OCI-LY7 (cell line): Measurements from ENCODE around the gene SLC1A7. TPM values are rescaled to one million over a fixed set of nuclear protein-coding genes. Genes with fewer than 3 reads are reported as not detected.

Experiments
- BruUV-seq: library from RNA; stranded (reverse); fragments of 400-500 nt; replicated peaks from 2 replicates; lab custom pipeline; 2021; lab: Mats Ljungman, UMichigan
- CTCF ChIA-PET: fragments of 300-600 bp; sonication (Branson Sonifier 250); formaldehyde crosslinking; loops from one replicate; lab custom pipeline; 2022; ENCODE audit warnings: antibody characterized with exemption; ENCODE audit not compliant: unreplicated experiment; lab: Charles Lee
- POLR2A ChIA-PET: fragments of 300-600 bp; sonication (Branson Sonifier 250); formaldehyde crosslinking; loops from one replicate; lab custom pipeline; 2022; ENCODE audit warnings: antibody characterized with exemption; lab: Charles Lee
- DNase-seq: peaks from one replicate; pipeline ENCODE4 v3.0.0-alpha.2; 2015; ENCODE audit warnings: low spot score
- H2AFZ ChIP-seq: fragments of 200-600 bp; sonication (generic), shearing (Covaris generic); 2 replicates; pipeline ENCODE4 v1.6.1; 2014; ENCODE audit warnings: mild to moderate bottlenecking, antibody characterized with exemption, low read length, moderate library complexity
- H3K27ac ChIP-seq: fragments of 200-600 bp; sonication (generic); 2 replicates; pipeline ENCODE4 v1.5.1; 2014; ENCODE audit warnings: mixed run types, low read depth, mild to moderate bottlenecking, moderate library complexity, low read length, inconsistent platforms; ENCODE audit not compliant: poor library complexity, severe bottlenecking
- H3K36me3 ChIP-seq: fragments of 200-600 bp; sonication (generic); 2 replicates; pipeline ENCODE4 v1.6.1; 2014; ENCODE audit warnings: mild to moderate bottlenecking, antibody characterized with exemption, low read length, moderate library complexity, mixed read lengths; ENCODE audit not compliant: insufficient read depth
- H3K4me1 ChIP-seq: fragments of 200-600 bp; sonication (generic); 2 replicates; pipeline ENCODE4 v1.5.1; 2014; ENCODE audit warnings: mild to moderate bottlenecking, low read length; ENCODE audit not compliant: insufficient read depth, poor library complexity, severe bottlenecking
- H3K4me2 ChIP-seq: fragments of 200-600 bp; sonication (generic); 2 replicates; pipeline ENCODE4 v1.6.1; 2014; ENCODE audit warnings: mild to moderate bottlenecking, low read length
- H3K4me3 ChIP-seq: fragments of 200-600 bp; sonication (generic); 2 replicates; pipeline ENCODE4 v1.5.1; 2014; ENCODE audit warnings: mild to moderate bottlenecking, low read depth, low read length; ENCODE audit not compliant: poor library complexity, severe bottlenecking
- H3K79me2 ChIP-seq: fragments of 200-600 bp; sonication (generic); 2 replicates; pipeline ENCODE4 v1.6.1; 2016; ENCODE audit warnings: low read depth, mild to moderate bottlenecking, low read length, moderate library complexity, mixed read lengths; ENCODE audit not compliant: insufficient read depth
- H3K9me2 ChIP-seq: fragments of 200-600 bp; sonication (generic); 2 replicates; pipeline ENCODE4 v1.6.1; 2016; ENCODE audit warnings: mild to moderate bottlenecking, low read length, mixed read lengths; ENCODE audit not compliant: insufficient read depth
- H3K9me3 ChIP-seq: fragments of 200-600 bp; sonication (generic); 2 replicates; pipeline ENCODE4 v1.6.1; 2014; ENCODE audit warnings: mild to moderate bottlenecking, mixed run types, low read length, mixed read lengths
- H4K20me1 ChIP-seq: fragments of 200-600 bp; sonication (generic); 2 replicates; pipeline ENCODE4 v1.6.1; 2014; ENCODE audit warnings: mild to moderate bottlenecking, antibody characterized with exemption, low read length, moderate library complexity, mixed read lengths; ENCODE audit not compliant: insufficient read depth
- CTCF ChIP-seq: fragments of 200-600 bp; sonication (generic); conservative IDR thresholded peaks from 2 replicates; pipeline ENCODE4 v1.5.1; 2014; ENCODE audit warnings: mild to moderate bottlenecking, antibody characterized with exemption, low read length, moderate library complexity, mixed read lengths
- EZH2phosphoT487 ChIP-seq: fragments of 200-600 bp; sonication (generic); IDR thresholded peaks from 2 replicates; pipeline ENCODE4 v1.6.1; 2018; ENCODE audit warnings: low read depth, borderline replicate concordance, mild to moderate bottlenecking, mixed run types, antibody characterized with exemption, low read length, moderate library complexity, mixed read lengths
- intact Hi-C: fragments of 100-400 bp; cut with micrococcal nuclease; formaldehyde crosslinking; loops from one replicate; pipeline ENCODE4 v1.10.0; 2022; ENCODE audit not compliant: unreplicated experiment
- total RNA-seq, 2 experiments: library from RNA; depleted of rRNA in 1 of 2; stranded (reverse); fragments of >200 nt in 1 of 2; shearing (Covaris generic) in 1 of 2; gene quantifications; 2 replicates each; pipeline ENCODE4 v1.2.3, GENCODE V29; 2014 to 2022

The SLC1A7 gene
- total RNA-seq, 2 experiments from 2014 or later = not detected

DNA sequence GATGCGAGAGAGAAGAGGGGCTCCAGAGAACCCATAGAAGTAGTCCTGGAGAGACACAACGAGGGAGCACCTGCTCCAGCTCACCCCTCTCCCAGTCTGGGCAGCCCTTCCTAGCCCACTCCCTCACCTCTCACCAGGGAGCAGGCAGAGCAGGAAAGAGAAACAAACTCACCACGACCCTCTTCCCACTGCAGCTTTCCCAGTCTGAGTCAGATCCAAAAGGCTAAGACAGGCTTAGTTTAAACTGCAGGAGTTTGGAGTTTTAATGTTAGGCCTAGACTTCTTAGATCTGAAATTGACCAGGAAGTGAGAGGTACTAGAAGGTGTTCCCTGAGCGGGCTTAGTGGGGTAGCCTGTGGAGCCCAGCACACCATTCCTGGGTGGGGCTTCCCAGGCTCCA, 29.6 kb downstream of the SLC1A7 start:
- Histone ChIP-seq H3K36me3 (no peaks in the 10 kb centered on the region), H3K9me2 (no peaks in the 10 kb centered on the region), H2AFZ (no peak overlapping the region), H3K9me3 (no peaks in the 10 kb centered on the region), H3K4me1 (no peaks in the 10 kb centered on the region), H4K20me1 (no peaks in the 10 kb centered on the region), H3K27ac (no peak overlapping the region), H3K4me2 (no peak overlapping the region), H3K4me3 (no peak overlapping the region), H3K79me2 (no peaks in the 10 kb centered on the region)
- TF ChIP-seq EZH2phosphoT487 = no peak
- no peak for TF ChIP-seq CTCF
- ChIA-PET CTCF (interaction anchor here (0.5 kb wide), 1 partner anchor 560 kb away, joined by 4 read pairs; no protein-coding TSS in a partner anchor), POLR2A (no interaction called here)
- no TSS peak for BruUV-seq
- intact Hi-C loops = no loop called here
- DNase-seq = no peak

DNA sequence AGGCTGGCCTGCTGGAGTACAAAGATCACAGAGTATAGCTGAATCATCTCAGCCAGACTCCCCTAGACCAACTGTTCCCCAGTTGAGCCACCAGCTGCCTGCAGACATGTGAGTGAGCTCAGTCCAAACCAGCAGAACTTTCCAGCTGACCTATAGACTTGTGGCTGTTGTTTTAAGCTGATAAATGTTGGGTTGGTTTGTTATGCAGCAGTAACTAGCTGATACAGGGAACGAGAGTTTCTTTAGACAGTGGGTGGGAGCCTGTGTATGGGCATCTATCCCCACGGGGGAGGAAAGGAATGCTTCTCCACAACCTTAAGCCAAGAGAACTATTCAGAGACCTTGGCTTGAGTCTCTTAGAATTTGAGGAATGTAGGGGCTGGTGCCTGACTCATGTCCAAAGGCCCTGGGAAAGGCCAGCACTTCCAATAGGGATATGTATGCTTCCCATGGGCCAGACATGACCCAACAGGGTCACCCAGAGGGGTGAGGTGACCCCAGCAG, 30.1 kb downstream of the SLC1A7 start:
- ChIA-PET POLR2A (interaction anchor here (0.5 to 0.6 kb wide), 2 partner anchors 62 to 1040 kb away, joined by 3 read pairs; no protein-coding TSS in a partner anchor), CTCF (no interaction called here)
- TF ChIP-seq CTCF (no peak), EZH2phosphoT487 (no peak)
- no peak for DNase-seq
- no TSS peak for BruUV-seq
- Histone ChIP-seq H2AFZ (no peak overlapping the region), H3K9me3 (no peaks in the 10 kb centered on the region), H3K4me3 (no peak overlapping the region), H3K4me2 (no peak overlapping the region), H3K36me3 (no peaks in the 10 kb centered on the region), H3K27ac (no peak overlapping the region), H3K9me2 (no peaks in the 10 kb centered on the region), H4K20me1 (no peaks in the 10 kb centered on the region), H3K79me2 (no peaks in the 10 kb centered on the region), H3K4me1 (no peaks in the 10 kb centered on the region)
- intact Hi-C loops = no loop called here

- no peak for DNase-seq
- H3K79me2 ChIP-seq = no peaks in the 10 kb centered on the region
- H3K4me3 ChIP-seq = no peak overlapping the region
- H3K36me3 ChIP-seq = no peaks in the 10 kb centered on the region
- BruUV-seq = no TSS peak
- ChIA-PET POLR2A (interaction anchor here (0.5 kb wide), 1 partner anchor 62 kb away, joined by 3 read pairs; no protein-coding TSS in a partner anchor), CTCF (no interaction called here)
- H2AFZ ChIP-seq = no peak overlapping the region
- intact Hi-C loops = no loop called here
- H3K4me2 ChIP-seq = no peak overlapping the region
- no peak overlapping the region for H3K27ac ChIP-seq
- H4K20me1 ChIP-seq = no peaks in the 10 kb centered on the region
- no peaks in the 10 kb centered on the region for H3K9me3 ChIP-seq
- TF ChIP-seq EZH2phosphoT487 = no peak
- no peak for TF ChIP-seq CTCF
- H3K9me2 ChIP-seq = no peaks in the 10 kb centered on the region
- no peaks in the 10 kb centered on the region for H3K4me1 ChIP-seq
These were observed 30.7 kb downstream of the SLC1A7 start for GRCh38 chr1:53111693-53112092.
